ENCODE results near the gene KATNAL1.

KATNAL1 gene

DNA sequence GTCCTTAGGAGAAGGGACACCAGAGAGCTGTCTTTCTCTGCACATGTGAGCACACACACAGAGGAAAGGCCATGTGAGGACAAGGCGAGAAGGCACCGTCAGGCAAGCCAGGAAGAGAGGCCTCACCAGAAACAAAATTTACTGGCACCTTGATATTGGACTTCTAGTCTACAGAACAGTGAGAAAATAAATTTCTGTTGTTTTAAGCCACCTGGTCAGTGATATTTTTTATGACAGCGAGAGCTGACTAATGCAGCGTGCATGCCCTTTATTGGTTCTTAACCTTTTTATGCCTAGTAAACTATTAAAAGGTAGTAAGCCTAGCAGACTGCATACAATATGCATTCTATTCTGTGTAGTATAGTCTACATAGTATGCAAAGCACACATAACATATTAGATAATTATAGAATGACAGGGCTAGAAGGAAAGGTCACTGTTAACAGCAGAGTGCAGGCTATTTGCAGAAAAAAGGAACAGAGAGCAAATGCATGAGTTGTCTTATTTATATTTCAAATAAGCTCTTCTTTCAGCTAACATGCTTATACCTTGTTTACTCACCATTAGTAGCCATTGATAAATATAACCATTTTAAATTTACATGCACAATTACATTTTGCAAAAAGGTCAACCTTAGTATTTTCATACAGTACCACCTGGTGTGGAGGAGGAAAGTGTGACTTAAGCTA, 25.2 kb upstream of the KATNAL1 start:
- DNase-seq (ENCODE audit: low spot score) = no peak

GRCh38 chr13:30331331-30331771, 24.0 kb upstream of the KATNAL1 start:
- no peak for DNase-seq (ENCODE audit: low spot score)

GRCh38 chr13:30329009-30329585, 21.7 kb upstream of the KATNAL1 start:
- DNase-seq (ENCODE audit: low spot score) = no peak

- no peak for DNase-seq (ENCODE audit: low spot score)
These were observed 18.3 kb upstream of the KATNAL1 start for GRCh38 chr13:30325668-30326067.

DNA sequence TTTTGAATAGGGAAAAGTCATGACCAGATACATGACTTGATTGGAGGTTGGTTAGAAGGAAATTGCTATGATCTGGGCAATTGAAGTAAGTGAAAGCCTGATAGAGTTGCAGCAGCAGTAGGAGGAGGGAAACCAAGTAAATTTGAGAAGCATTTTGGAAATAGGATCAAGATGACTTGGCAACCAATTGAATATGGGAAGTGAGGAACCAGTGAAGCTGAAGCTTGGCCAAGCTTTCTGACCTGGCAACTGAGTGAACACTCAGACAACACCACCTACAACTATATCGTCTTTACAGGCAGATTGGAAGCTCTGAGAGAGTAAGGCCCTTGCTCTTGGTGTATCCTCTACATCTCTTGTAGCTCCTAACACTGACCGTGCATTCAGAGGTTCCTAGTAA, 16.2 kb upstream of the KATNAL1 start:
- no peak for DNase-seq (ENCODE audit: low spot score)

DNA sequence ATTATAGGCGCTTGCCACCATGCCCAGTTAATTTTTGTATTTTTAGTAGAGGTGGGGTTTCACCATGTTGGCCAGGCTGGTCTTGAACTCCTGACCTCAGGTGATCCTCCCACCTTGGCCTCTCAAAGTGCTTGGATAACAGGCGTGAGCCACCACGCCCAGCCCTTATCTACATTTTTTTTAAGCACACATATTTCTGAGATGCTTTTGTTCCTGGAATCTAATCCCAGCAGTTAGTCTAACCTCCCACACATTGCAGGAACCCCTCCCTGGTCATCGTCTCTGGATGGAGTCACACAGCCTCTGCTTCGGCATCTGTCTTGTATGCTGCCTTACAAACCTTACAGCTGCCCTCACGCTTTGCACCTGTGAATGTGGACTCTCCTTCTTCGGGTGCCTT, 15.1 kb upstream of the KATNAL1 start:
- no peak for DNase-seq (ENCODE audit: low spot score)

- DNase-seq (ENCODE audit: low spot score) = no peak
These were observed 13.9 kb upstream of the KATNAL1 start for GRCh38 chr13:30321256-30321655.

GRCh38 chr13:30319655-30320054, 12.3 kb upstream of the KATNAL1 start:
- peak; percentile 17 for DNase-seq (ENCODE audit: low spot score)

GRCh38 chr13:30319130-30319529, 11.8 kb upstream of the KATNAL1 start:
- no peak for DNase-seq (ENCODE audit: low spot score)

DNA sequence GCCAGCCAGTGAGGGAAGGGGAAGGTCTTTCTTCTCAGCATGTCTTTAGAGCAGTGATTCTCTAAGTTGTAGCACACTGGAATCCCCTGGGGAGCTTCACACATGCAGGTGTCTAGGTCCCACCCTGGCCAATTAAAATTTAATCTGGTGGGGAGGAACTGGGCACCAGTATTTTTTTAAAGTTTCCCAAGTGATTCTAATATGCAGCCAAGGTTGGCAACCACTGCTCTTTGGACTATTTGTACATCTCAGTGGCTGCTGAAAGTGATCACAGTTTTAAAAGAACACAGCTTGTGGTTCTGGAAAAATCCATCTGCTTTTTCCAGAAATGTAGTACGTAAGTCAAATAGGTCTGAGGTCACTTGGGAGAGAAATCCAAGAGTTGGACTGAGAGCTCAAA, 10.7 kb upstream of the KATNAL1 start:
- DNase-seq (ENCODE audit: low spot score) = no peak

- DNase-seq (ENCODE audit: low spot score) = no peak
These were observed 7.2 kb upstream of the KATNAL1 start for GRCh38 chr13:30314562-30314961.

- no peak for DNase-seq (ENCODE audit: low spot score)
These were observed 6.7 kb upstream of the KATNAL1 start for GRCh38 chr13:30314069-30314468.

DNA sequence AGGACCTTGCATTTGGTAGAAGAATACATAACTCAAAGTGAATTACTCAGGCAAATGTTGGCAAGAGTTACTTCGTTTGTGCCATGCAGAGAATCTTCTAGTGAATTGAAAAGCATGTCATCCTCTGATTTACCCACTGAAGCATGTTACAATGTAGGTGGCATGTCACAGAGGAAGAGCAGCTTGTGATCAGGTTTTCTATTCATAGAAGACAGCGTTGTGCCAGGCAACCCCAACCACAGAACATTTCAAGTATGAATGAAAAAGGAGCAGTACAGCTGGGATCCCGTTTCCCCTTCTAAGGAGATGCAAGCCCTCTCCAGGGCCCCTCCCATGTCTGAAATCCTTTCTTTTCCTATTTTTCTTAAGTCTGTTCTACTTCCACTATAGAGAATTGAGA, 6.0 kb upstream of the KATNAL1 start:
- peak; percentile 21 for DNase-seq (ENCODE audit: low spot score)

DNA sequence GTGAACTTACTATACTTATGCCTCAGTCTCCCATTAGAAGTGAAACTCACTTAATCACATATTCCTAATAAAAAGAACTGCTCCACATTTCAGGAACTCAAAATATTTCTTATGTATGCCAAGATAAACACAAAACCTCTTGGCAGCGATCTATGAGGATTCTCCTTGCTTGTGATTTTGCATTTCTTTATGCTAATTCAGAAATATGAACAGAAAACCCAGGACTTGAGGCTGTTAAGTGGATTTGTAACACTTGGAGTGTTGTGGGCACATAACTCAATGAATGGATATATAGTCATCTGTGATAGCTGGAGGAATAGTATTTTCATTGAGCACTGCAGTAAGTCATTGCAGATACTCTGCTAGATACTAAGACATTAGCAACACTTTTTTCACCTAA, 5.6 kb upstream of the KATNAL1 start:
- peak; percentile 19 for DNase-seq (ENCODE audit: low spot score)

- peak; percentile 29 for DNase-seq (ENCODE audit: low spot score)
These were observed 1.2 kb upstream of the KATNAL1 start for GRCh38 chr13:30308548-30308947.

GRCh38 chr13:30307971-30308290, 580 bp upstream of the KATNAL1 start:
- no peak for DNase-seq (ENCODE audit: low spot score)

DNA sequence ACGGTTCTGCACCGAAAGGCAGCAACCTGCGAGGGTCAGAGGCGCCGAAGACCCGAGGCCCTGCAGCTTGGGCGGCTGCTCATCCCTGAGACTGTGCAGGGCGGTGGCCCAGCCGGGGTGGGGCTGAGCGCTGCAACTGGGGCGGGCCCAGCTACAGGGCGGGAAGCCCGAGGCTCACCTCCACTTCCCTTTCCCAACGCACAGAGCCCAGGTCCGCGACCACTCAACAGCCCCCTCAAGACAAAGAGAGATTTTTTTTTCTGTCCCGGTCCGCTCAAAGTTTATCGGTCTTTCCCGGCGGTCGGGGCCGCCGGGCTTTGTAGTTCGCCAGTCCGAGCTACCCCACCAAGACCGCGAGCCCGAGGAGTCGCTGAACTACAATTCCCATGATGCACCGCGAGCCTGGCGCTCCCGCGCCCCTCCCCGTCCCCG, 573 bp downstream of the KATNAL1 start:
- DNase-seq (ENCODE audit: low spot score) = peak; percentile 94

DNA sequence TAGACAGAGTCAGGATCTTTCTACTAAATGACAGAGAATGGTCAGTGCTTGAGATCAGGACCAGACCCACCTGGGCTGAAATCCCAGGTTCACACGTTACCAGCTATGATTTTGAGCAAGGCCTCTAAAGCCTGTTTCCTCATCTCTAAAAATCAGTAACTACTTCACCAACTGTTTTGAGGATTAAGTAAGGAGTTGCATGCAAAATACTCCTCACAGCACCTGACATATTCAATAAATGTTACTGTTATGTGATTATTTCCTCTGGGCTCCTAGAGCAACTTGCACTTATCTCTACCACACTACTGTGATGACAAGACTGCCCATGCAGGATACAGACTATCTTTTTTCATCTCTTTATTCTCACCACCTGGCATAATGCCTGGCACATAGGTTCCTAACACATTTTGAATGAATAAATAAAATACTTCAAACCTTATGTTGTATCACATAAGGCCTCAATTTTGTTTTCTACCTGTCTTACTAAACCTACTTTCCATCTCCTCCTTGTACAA, 1.8 kb downstream of the KATNAL1 start:
- no peak for DNase-seq (ENCODE audit: low spot score)

- no peak for DNase-seq (ENCODE audit: low spot score)
These were observed 4.1 kb downstream of the KATNAL1 start for GRCh38 chr13:30303269-30303668.

- DNase-seq (ENCODE audit: low spot score) = no peak
These were observed 5.5 kb downstream of the KATNAL1 start for GRCh38 chr13:30301827-30302226.

DNA sequence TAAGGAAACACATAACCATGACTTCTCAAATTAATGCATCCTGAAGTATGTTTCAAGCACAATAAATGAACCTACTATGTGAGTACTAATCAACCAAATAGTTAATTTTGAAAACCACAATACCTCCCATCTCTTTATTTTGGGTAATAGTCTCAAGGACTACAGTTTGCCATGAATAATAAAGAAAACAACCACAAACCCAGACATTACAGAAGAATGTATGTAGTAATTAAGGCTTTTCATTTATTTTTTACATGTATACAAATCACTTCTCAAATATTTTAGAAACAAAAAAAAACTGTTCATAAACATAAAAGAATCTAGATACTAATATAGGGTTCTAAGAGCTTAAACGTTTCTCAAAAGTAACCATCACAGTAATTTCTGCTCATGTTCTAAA, 6.8 kb downstream of the KATNAL1 start:
- no peak for DNase-seq (ENCODE audit: low spot score)

DNA sequence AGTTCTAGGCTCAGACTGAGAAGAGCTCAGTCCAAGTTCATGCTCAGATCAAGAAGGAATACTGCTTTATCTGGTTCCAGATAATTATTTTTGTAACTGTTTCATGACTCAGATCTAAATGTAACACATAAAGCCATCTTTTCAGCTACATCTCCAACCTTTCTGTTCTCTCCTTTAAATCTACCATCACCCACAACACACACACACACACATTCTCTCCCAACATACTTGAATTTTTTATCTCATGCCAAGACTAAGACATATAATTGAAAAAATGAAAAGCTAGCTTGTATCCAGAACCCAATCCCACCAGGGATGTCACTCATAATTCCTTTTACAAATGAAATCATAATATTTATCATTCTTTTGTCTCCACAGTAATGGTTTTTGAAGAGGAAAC, 7.6 kb downstream of the KATNAL1 start:
- peak; percentile 12 for DNase-seq (ENCODE audit: low spot score)

DNA sequence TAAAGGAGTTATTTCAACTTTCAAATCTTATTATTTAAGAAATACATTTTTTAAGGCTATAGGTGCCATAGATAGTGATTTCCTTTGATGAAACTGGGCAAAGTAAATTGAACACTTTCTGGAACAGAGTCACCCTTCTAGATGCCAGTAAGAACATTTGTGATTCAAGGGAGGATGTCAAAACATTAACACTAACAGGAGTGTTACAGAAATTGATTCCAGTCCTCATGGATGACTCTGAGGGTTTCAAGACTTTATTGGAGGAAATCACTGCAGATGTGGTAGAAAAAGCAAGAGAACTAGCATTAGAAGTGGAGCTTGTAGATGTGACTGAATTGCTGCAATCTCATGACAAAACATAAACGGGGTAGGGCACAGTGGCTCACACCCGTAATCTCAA, 12.2 kb downstream of the KATNAL1 start:
- no peak for DNase-seq (ENCODE audit: low spot score)

DNA sequence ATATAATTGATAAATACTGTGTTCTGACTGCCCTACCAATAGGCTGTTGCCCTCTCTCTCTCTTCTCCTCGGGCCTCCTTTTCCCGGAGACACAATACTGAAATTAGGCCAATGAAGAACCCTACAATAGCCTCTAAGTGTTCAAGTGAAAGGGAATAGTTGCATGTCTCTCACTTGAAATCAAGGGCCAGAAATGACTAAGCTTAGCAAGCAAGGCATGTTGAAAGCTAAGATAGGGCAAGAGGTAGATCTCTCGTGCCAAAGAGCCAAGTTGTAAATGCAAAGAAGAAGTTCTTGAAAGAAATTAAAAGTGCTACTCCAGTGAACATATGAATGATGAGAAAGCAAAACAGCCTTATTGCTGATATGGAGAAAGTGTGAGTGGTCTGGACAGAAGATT, 13.3 kb downstream of the KATNAL1 start:
- no peak for DNase-seq (ENCODE audit: low spot score)

All from GM03348 (cell line).